Right lobe of liver (tissue), 6 donors: ENCODE results near the gene TSBP1. TPM values are rescaled to one million over a fixed set of nuclear protein-coding genes. Genes with fewer than 3 reads are reported as not detected.
"Not testable (repeated sequence)": the region's sequence is repeated elsewhere in the genome, so short reads cannot be mapped to it uniquely, and the experiment has no call there.

Experiments used
- ATAC-seq, 4 donors: fragments of 200-7000 bp; cut with Tn5 transposase; one replicate each; pipeline ENCODE4 v1.9.1; 2020; ENCODE audit warnings: mild to moderate bottlenecking in 4 of 4, moderate library complexity in 4 of 4
- DNase-seq, 3 donors: peaks; one replicate each; pipeline ENCODE4 v3.0.0-alpha.2; 2020
- H3K27ac ChIP-seq, 3 donors: fragments of 200-600 bp; one replicate each; pipeline ENCODE4 v1.8.0; 2022
- H3K27me3 ChIP-seq, 2 donors: fragments of 200-600 bp; one replicate each; pipeline ENCODE4 v1.8.0; 2022
- H3K36me3 ChIP-seq, 4 donors: fragments of 200-600 bp; sonication (generic) in 1 of 4; one replicate each; pipeline versions ENCODE4 v1.5.1 to v1.8.0; 2017 to 2022; ENCODE audit warnings: control low read depth in 1 of 4
- H3K4me1 ChIP-seq, 4 donors: fragments of 200-600 bp; sonication (generic) in 1 of 4; one replicate each; pipeline versions ENCODE4 v1.5.1 to v1.8.0; 2017 to 2022; ENCODE audit warnings: control low read depth in 1 of 4
- H3K4me3 ChIP-seq, 3 donors: fragments of 200-600 bp; one replicate each; pipeline ENCODE4 v1.8.0; 2022
- H3K9me3 ChIP-seq, 4 donors: fragments of 200-600 bp; sonication (generic) in 1 of 4; one replicate each; pipeline versions ENCODE4 v1.5.1 to v1.8.0; 2017 to 2022; ENCODE audit warnings: control low read depth in 1 of 4
- POLR2A ChIP-seq: fragments of 450-650 bp; IDR thresholded peaks from one replicate; pipeline ENCODE4 v1.6.1; 2017; ENCODE audit warnings: antibody characterized with exemption, mild to moderate bottlenecking
- WGBS: methylation state at CpG from one replicate; pipeline ENCODE4 v1.1.6; 2018; ENCODE audit warnings: low coverage, low lambda C conversion rate; ENCODE audit not compliant: insufficient coverage; ENCODE audit errors: missing lambda C conversion rate; 5-methylcytosine and 5-hydroxymethylcytosine counted together
- intact Hi-C, 2 donors: fragments of 100-400 bp; cut with DNase I; formaldehyde crosslinking; loops; one replicate each; pipeline versions ENCODE4 v1.11.2 to v1.14.1; 2022
- total RNA-seq, 6 experiments: library from RNA; depleted of rRNA in 2 of 6; stranded (reverse); fragments of >200 nt in 2 of 6; fragmentation: NEBNext Ultra II Directional in 3 of 6; extraction: Animal tissue kit (Norgen Biotek cat#: 25700) in 3 of 6; gene quantifications; one replicate each; pipeline versions ENCODE4 v1.1.0 to v1.2.4, GENCODE V29; 2016 to 2023
- TF ChIP-seq, protein P1 (sequence below), 4 donors: fragments of 200-600 bp in 3 of 4; fragments of 450-650 bp in 1 of 4; IDR thresholded peaks; one replicate each; pipeline versions ENCODE4 v1.5.1 to v1.8.0; 2016 to 2022; ENCODE audit warnings: antibody characterized with exemption in 4 of 4, mild to moderate bottlenecking in 2 of 4
- donor health status: DM: no; HTN: yes; CAD: no.
- donor health status: DM: no; HTN: no; CAD: no.
- donor health status: DM: no; HTN: no; CAD: no.
- donor health status: DM: no; HTN: yes; CAD: no.
- donor health status: DM: no; HTN: yes; CAD: no.

The TSBP1 gene
- total RNA-seq, 6 experiments from 2014 or later = not detected

DNA sequence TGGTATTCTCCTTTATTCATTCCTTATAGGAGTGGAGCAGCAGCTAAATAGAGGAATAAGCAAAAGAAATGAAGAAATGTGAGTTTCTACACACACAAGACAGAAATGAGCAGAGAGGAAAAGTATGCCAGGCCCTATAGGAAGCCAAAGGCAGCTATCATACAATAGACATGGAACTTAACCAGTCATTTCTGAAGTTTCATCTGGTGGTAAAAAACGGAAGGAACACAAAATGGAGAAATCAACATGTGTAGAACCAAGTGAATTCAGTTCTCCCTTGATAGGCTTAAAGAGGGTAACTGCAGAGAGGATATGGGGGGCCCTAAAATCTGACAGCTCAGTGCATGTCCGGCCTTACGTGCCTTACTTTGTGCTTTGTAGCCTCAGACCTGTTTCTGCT lies 44.6 kb downstream of the TSBP1 start:
- TF ChIP-seq POLR2A = no peak
- TF ChIP-seq, protein P1, sequence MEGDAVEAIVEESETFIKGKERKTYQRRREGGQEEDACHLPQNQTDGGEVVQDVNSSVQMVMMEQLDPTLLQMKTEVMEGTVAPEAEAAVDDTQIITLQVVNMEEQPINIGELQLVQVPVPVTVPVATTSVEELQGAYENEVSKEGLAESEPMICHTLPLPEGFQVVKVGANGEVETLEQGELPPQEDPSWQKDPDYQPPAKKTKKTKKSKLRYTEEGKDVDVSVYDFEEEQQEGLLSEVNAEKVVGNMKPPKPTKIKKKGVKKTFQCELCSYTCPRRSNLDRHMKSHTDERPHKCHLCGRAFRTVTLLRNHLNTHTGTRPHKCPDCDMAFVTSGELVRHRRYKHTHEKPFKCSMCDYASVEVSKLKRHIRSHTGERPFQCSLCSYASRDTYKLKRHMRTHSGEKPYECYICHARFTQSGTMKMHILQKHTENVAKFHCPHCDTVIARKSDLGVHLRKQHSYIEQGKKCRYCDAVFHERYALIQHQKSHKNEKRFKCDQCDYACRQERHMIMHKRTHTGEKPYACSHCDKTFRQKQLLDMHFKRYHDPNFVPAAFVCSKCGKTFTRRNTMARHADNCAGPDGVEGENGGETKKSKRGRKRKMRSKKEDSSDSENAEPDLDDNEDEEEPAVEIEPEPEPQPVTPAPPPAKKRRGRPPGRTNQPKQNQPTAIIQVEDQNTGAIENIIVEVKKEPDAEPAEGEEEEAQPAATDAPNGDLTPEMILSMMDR (IDR thresholded peaks at IDR 0.05) = no peak
- H3K27ac ChIP-seq = no peak overlapping the region
- H3K4me1 ChIP-seq = no peaks in the 10 kb centered on the region
- WGBS = 27% methylated on average over 2 of the region's 3 CpGs
- H3K9me3 ChIP-seq = no peaks in the 10 kb centered on the region
- intact Hi-C loops = no loop called here
- no peak overlapping the region for H3K4me3 ChIP-seq
- H3K36me3 ChIP-seq = no peaks in the 10 kb centered on the region
- no peak for DNase-seq
- peak in 1 of 4 donors; percentile 17 for ATAC-seq
- no peaks in the 10 kb centered on the region for H3K27me3 ChIP-seq

DNA sequence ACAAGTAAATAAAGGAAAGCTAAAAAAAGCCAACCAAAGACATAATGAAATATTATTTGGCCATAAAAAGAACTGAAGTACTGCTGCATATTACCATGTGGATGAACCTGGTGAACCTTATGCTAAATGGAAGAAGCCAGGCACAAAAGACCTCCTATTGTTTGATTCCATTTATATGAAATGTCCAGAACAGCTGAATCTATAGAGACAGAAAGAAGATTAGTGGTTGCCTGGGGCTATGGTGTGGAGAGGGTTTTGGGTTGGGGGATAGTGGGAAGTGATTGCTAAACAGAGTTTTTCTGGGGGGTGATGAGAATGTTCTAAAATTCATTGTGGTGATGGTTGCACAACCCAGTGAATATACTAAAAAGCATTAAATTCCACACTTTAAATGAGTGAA lies 53.2 kb downstream of the TSBP1 start:
- TF ChIP-seq, protein P1 (IDR thresholded peaks at IDR 0.05) = no peak
- no peak for TF ChIP-seq POLR2A
- ATAC-seq = no peak
- Histone ChIP-seq H3K9me3 (no peaks in the 10 kb centered on the region), H3K4me1 (no peaks in the 10 kb centered on the region), H3K4me3 (no peak overlapping the region), H3K36me3 (no peaks in the 10 kb centered on the region), H3K27ac (no peak overlapping the region), H3K27me3 (no peaks in the 10 kb centered on the region)
- no peak for DNase-seq
- intact Hi-C loops = no loop called here

DNA sequence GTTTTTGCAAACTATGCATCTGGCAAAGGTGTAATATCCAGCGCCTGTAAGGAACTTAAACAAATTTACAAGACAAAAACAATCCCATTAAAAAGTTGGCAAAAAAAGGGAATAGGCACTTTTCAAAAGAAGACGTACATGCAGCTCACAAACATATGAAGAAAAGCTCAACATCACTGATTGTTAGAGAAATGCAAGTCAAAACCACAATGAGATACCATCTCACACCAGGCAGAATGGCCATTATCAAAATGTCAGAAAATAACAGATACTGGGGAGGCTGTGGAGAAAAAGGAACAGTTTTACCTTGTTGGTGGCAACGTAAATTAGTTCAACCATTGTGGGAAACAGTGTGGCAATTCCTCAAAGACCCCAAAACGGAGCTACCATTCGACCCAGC lies 54.2 kb downstream of the TSBP1 start:
- H3K4me1 ChIP-seq = no peaks in the 10 kb centered on the region
- TF ChIP-seq POLR2A = no peak
- TF ChIP-seq, protein P1 (IDR thresholded peaks at IDR 0.05) = no peak
- WGBS = 39% methylated on average over 5 of the region's 5 CpGs
- ATAC-seq = no peak
- no peak overlapping the region for H3K4me3 ChIP-seq
- intact Hi-C loops = no loop called here
- DNase-seq = no peak
- no peaks in the 10 kb centered on the region for H3K9me3 ChIP-seq
- no peaks in the 10 kb centered on the region for H3K36me3 ChIP-seq
- H3K27me3 ChIP-seq = no peaks in the 10 kb centered on the region
- H3K27ac ChIP-seq = no peak overlapping the region

DNA sequence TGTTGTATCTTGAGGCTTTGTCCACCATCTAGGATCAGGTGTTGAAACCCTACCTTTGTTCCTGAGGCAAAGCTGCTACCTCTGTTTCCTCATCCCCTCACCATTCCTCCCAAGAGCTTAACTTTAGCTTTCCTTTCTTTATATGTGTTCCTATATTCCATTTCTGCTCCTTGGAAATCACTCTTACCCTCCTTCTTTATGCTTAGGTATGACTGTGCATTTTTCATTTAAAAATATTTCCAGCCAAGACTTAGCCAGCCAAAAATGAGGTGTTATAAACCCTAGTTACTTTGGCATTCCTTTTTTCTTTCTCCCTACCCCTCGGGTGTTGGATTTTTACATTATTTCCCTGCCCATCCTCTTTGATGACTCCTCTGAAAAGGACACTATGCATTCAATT lies 57.7 kb downstream of the TSBP1 start:
- no peak overlapping the region for H3K4me3 ChIP-seq
- TF ChIP-seq POLR2A = no peak
- TF ChIP-seq, protein P1 (IDR thresholded peaks at IDR 0.05) = no peak
- H3K27me3 ChIP-seq = no peaks in the 10 kb centered on the region
- ATAC-seq = no peak
- intact Hi-C loops = no loop called here
- H3K4me1 ChIP-seq = no peaks in the 10 kb centered on the region
- DNase-seq = no peak
- H3K36me3 ChIP-seq = no peaks in the 10 kb centered on the region
- H3K9me3 ChIP-seq = no peaks in the 10 kb centered on the region
- WGBS = 67% methylated on average over 1 of the region's 1 CpG
- H3K27ac ChIP-seq = no peak overlapping the region

DNA sequence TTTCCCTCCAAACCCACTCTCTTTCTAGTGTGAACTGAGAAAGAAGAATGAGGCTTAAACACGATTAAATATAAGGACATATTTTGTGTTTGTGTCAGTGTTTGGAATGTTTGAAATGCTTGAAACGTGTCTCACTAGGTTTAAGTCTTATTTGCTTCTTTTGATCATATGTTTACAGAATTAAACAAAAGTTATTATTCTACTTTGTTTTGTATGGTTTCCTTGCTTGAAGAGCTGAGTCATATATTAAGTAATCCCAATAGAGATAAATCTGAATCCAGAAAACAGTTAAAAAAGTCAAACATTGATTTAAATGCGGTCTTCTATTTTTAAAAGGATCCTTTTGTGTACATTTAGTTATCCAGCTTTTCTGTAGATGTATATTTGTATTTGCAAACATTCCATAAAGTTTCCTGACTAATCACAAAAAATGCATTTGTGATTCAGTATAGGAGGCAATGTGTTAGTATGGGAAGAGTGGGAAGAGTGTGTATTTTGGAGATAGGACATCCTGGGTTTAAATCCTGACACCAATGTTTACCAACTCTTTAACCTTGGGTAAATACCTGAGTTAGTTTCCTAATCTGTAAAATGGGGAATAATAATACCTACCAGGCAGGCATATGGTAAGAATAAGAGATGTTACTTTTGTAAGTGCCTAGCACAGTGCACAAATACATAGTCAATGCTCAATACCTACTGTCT lies 72.9 kb downstream of the TSBP1 start:
- intact Hi-C loops = no loop called here
- H3K4me1 ChIP-seq = no peaks in the 10 kb centered on the region
- H3K9me3 ChIP-seq = no peaks in the 10 kb centered on the region
- ATAC-seq (no peak), DNase-seq (no peak)
- H3K27ac ChIP-seq = no peak overlapping the region
- H3K4me3 ChIP-seq = no peak overlapping the region
- H3K36me3 ChIP-seq = no peaks in the 10 kb centered on the region
- WGBS = 32% methylated on average over 3 of the region's 3 CpGs
- H3K27me3 ChIP-seq = peaks cover 0 to 11% of the 10 kb centered on the region in 2 donors
- TF ChIP-seq POLR2A = no peak
- TF ChIP-seq, protein P1 (IDR thresholded peaks at IDR 0.05) = no peak

DNA sequence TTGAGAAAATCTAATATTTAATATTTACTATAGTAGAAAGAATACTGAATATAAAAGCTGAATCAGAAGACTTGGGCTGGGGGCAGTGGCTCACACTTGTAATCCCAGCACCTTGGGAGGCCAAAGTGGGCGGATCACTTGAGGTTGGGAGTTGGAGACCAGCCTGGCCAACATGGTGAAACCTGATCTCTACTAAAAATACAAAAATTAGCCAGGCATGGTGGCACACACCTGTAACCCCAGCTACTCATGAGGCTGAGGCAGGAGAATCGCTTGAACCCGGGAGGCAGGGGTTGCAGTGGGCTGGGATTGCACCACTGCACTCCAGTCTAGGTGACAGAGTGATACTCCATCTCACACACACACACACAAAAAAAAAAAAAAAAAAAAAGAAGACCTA lies 76.7 kb downstream of the TSBP1 start:
- DNase-seq, H3K4me3 ChIP-seq, H3K36me3 ChIP-seq, H3K4me1 ChIP-seq, H3K9me3 ChIP-seq, ATAC-seq, intact Hi-C loops, H3K27ac ChIP-seq: not testable (repeated sequence)
- peaks cover 0 to 11% of the 10 kb centered on the region in 2 donors for H3K27me3 ChIP-seq
- 61% methylated on average over 2 of the region's 3 CpGs for WGBS
